GM21576 (cell line): ENCODE data around the gene ADGRB3.
"Not testable (repeated sequence)": the region's sequence is repeated elsewhere in the genome, so short reads cannot be mapped to it uniquely, and the experiment has no call there.

ENCODE experiments used
- ATAC-seq: cut with Tn5 transposase; IDR thresholded peaks from one replicate; pipeline ENCODE4 v1.9.1; 2021; ENCODE audit warnings: mild to moderate bottlenecking, moderate library complexity; ENCODE audit not compliant: unreplicated experiment

The ADGRB3 gene

GRCh38 chr6:68777956-68778355, 142.9 kb downstream of the ADGRB3 start:
- ATAC-seq, result no peak

GRCh38 chr6:68778356-68779020, 143.4 kb downstream of the ADGRB3 start:
- peak; percentile 64 for ATAC-seq

DNA sequence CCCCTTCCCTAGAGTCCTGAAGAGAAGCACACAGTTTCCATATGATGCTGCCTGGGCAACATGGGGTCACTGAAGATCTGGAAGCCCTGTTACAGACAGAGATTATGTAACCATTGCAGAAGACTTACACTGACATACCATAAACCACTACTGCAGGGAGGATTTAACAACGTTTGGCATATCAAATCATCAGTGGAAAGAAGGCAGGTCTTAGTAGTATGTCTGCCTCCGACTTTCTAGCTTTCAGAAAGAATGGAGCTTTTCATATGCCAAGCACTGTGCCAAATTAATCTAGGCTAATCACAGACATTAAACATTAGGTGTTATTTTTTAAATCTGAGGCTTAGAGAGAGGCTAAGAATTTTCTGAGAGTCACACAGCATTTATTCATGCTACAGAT, 144.3 kb downstream of the ADGRB3 start:
- ATAC-seq, result no peak

DNA sequence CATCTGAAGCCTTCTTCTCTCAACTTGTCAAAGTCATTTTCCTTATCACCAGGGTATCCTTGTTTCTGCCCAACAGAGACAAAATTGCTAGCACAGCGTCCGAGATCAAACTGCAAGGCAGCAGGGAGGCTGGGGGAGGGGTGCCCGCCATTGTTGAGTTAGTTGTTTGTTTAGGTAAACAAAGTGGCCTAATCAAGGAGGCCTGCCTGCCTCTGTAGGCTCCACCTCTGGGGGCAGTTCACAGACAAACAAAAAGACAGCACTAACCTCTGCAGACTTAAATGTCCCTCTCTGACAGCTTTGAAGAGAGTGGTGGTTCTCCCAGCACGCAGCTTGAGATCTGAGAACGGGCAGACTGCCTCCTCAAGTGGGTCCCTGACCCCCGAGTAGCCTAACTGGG, 155.0 kb downstream of the ADGRB3 start:
- ATAC-seq, result not testable (repeated sequence)

DNA sequence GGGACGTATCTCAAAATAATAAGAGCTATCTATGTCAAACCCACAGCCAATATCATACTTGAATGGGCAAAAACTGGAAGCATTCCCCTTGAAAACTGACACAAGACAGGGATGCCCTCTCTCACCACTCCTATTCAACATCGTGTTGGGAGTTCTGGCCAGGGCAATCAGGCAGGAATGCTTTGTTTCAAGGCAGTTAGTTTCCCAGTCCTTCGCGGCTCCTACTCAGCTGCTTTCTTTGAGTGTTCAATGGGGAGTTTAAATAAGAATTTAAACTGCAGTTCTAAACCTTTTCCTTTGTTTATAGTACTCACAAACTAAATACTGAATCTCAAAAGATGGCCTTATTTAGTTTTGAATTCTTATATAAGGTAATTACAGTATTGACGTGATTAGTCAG, 179.9 kb downstream of the ADGRB3 start:
- not testable (repeated sequence) for ATAC-seq

DNA sequence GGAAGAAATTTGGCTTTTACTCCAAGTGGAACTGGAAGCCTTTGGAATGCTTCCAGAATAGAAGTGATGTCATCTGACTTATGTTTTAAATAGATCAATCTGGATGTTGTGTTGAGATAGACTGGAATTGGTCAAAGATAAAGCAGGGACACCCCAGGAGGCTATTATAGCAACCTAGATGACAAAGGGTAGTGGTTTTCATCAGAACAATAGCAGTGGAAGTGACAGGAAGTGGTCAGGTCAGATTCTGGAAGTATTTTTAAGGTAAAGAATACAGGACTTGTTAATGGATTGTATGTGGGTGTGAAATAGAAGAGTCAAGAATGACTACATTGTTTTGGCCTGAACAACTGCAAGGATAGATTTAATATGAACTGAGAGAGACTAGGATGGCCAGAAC, 191.4 kb downstream of the ADGRB3 start:
- ATAC-seq, result no peak

DNA sequence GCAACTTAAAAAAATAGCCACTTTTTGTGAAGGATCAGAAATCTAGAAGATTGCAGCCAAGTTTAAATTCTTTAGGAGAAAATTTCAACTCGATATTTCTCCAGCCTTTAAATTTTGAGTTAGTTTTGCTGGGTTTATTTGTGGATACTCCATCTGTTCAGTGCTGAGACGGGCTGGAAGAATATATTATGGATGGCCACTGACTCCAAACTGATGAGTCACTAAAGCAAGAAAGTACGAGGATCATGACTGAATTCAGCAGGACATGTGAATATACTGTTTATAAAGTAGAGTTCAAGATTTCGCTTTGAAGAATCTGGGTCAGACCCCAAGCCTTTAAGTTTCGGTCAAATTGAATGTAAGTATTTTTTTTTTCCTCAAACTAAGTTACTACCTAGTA, 199.5 kb downstream of the ADGRB3 start:
- no peak for ATAC-seq

DNA sequence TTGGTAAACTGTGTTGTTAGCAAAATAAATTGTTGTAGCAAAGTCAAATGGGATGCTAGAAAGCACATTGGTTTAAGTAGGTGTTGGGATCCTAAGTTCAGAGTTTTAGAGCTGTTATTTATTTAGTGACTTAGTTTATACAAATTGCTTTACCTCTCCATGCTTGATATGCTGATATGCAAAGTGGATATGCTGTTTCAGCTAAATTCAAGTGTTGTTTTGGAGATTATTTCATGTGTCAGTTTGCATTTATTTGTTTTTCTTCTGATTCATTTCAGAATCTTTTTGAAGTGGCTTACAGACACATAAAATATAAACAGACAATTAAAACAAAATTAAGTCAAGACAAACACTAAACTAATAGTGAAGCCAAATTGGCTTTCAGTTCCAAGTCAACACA, 203.5 kb downstream of the ADGRB3 start:
- ATAC-seq, result no peak

GRCh38 chr6:68852791-68853190, 217.7 kb downstream of the ADGRB3 start:
- no peak for ATAC-seq

GRCh38 chr6:68859233-68859632, 224.2 kb downstream of the ADGRB3 start:
- no peak for ATAC-seq

GRCh38 chr6:68868646-68869045, 233.6 kb downstream of the ADGRB3 start:
- no peak for ATAC-seq

DNA sequence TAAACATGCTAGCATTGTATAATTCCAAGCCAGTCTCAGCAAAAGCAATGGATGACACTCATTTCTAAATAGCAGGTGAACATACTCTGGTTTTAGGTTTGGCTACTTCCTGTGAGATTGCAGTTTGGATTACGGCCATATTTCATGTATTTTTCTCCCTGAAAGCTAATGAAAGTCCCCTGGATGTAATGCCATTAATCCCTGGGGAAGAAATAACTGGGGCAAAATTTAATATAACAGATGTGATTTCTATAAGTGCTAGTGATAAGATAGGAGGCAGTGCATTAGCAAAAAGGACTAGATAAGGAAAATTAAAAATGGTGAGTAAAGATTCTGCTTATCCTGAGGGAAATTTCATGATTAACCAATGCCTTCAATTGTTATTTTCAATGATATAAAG, 238.2 kb downstream of the ADGRB3 start:
- no peak for ATAC-seq

- ATAC-seq, result no peak
These were observed 239.7 kb downstream of the ADGRB3 start for GRCh38 chr6:68874747-68875146.

- no peak for ATAC-seq
These were observed 240.3 kb downstream of the ADGRB3 start for GRCh38 chr6:68875403-68875802.

DNA sequence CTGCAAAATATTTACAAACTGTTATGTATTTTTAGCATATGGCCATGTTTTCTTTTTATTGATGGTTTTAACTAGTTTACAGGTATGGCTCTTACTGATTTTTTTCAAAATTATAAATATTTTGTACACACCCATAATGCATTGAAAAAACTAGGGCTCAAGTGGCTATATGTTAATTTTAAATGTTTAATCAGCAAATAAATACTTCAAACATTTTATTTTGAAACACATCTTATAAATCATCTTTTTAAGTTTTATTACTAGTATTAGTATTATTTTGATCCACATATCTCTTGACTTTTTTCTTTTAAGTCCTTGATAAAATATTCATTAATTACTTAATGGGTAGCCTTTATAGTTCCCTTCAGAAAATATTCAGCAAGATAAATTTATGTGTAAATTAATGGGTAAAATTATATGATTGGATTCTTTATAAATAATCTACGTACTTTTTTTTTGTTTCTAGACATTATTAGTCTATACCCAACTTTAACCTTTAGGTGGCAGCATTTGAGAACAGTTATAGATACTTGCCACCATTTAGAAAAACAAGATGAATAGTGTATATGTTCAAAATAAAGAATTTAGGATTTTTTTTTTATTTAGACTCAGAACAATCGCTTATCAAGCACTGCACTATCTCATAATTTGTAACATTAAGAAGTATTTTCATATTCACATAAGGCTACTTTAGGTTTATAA, 241.9 kb downstream of the ADGRB3 start:
- no peak for ATAC-seq

DNA sequence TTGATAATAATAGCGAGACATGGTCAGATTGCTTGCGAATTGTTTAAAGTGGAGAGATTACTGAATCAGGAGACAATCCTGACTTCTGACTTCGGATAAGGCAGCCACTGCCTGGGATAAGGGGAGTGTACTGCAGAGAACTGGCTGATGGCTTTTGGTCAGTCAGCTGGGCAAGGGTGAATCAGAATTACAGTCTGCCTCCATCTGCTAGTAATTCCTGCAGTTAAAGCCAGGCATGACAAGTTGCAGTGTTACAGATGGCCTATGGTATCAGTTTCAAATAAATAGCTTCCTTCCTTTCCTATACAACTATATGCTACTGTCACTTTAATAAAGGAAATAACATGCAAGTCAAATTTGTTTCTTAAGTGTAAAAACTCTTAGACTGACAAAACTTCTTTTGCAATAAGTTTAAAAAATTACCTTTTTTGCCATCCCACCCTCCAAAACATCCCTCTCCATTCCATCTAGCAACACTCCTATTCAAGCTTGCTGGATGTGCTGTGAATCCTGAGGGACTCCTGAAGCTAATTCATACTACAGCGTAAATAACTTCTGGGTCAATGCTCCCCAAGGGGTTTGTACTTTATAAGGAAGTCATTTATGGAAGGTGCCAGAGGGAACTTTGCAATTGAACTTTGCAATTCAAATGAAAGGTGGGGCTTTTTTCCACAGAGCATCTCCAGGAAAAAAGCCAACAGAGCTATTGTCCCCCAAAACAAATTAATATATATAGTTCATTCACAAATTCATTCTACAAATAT, 245.2 kb downstream of the ADGRB3 start:
- no peak for ATAC-seq

DNA sequence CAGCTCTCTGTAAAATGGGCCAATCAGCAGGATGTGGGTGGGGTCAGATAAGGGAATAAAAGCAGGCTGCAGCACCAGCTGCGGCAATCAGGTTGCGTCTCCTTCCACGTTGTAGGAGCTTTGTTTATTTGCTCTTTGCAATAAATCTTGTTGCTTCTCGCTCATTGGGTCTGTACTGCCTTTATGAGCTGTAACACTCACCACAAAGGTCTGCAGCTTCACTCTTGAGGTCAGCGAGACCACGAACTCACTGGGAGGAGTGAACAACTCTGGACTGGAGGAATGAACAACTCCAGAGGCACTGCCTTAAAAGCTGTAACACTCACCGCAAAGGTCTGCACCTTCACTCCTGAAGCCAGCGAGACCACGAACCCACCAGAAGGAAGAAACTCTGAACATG, 248.2 kb downstream of the ADGRB3 start:
- ATAC-seq, result not testable (repeated sequence)

DNA sequence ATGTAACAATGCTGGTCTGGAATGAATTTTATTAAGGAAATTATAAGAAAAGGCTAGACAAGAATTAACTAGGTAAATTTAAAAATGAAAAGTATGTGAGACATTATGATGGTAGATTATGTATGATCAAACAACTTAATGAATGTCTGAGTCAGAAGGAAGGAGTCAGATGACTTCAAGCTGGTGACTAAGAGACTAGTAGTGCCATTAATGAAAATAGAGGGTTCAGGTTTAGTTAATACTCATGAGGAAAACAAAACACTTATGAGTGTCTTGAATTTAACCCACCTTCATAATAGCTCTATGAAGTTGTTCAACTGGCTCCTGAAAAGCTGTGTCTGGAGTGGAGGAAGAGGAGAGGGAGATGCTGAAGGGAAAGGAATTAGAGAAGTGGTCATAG, 256.3 kb downstream of the ADGRB3 start:
- ATAC-seq, result no peak

GRCh38 chr6:68892452-68892851, 257.4 kb downstream of the ADGRB3 start:
- no peak for ATAC-seq

DNA sequence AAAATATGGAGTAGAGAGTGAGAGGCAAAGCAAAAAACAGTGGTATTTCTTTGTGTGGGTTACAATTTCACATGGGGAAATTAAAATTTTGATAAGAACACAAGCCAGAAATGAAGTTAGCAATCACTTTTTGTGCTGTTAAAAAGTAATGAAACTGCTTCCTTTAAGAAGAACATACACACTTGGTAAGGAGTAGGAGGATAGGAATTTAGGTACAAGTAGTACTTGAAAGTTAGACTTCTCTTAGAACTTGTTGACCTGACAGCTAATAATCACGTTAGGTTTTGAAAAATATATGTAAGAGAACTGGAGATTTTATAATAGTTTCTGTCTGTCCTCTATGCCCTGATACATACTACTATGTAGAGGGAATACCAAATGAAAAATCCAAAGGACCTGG, 260.8 kb downstream of the ADGRB3 start:
- ATAC-seq, result no peak

DNA sequence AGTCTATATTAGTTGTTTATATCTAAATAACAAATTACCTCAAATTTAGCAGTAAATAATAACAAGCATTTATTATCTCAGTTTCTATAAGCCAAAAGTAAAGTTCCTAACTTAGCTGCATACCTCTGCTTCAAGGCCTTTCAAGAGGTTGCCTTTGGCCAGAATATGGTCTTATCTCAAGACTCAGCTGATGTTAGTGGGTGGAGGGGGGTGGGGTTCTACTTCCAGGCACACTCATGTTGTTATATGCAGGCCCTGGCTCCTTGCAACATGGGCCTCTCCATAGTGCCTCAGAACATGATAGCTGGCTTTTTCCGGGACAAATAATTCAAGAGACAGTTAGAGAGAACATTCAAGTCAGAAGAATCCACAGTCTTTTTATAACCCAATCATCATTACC, 266.0 kb downstream of the ADGRB3 start:
- ATAC-seq, result no peak

DNA sequence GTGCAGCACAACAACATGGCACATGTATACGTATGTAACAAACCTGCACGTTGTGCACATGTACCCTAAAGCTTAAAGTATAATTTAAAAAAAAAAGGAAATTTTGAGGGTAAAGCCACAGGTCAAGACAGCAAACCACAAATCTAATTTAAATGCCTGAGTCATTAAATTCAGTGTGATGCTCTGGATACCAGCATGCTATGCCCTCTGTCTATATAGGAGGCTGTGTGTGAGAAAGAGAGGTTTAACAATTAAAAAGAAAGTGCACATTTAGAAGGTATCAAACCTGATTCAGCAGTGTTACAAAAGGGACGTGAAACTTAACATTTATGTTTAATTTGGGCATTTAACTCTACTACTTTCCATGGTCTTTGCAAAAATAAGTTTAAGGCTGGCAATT, 276.3 kb downstream of the ADGRB3 start:
- no peak for ATAC-seq
